ENCODE data around the gene PFN4. TPM values are rescaled to one million over a fixed set of nuclear protein-coding genes. Genes with fewer than 3 reads are reported as not detected.

The PFN4 gene
- total RNA-seq, 1 donor from 2014 or later, result 1.0 TPM

- H3K4me3 Mint-ChIP-seq (ENCODE audit: unreplicated experiment), result peak overlapping the region; percentile 8
- H3K27me3 Mint-ChIP-seq (ENCODE audit: unreplicated experiment), result peaks cover 2% of the 10 kb centered on the region
- no peaks in the 10 kb centered on the region for H3K9me3 Mint-ChIP-seq (ENCODE audit: unreplicated experiment)
- TF ChIP-seq CTCF (IDR thresholded peaks at IDR 0.05; ENCODE audit: unreplicated experiment), result no peak
- peaks cover 9% of the 10 kb centered on the region for H3K4me1 Mint-ChIP-seq (ENCODE audit: unreplicated experiment)
- DNase-seq (ENCODE audit: low spot score), result no peak
- H3K36me3 Mint-ChIP-seq (ENCODE audit: low read depth, unreplicated experiment), result no peaks in the 10 kb centered on the region
- H3K27ac Mint-ChIP-seq (ENCODE audit: unreplicated experiment), result no peak overlapping the region
Observed at GRCh38 chr2:24125956-24126355, 2.8 kb upstream of the PFN4 start.

GRCh38 chr2:24123922-24124580 lies 917 bp upstream of the PFN4 start:
- Mint-ChIP-seq H3K4me1 (ENCODE audit: unreplicated experiment) (peaks cover 7% of the 10 kb centered on the region), H3K27ac (ENCODE audit: unreplicated experiment) (no peak overlapping the region), H3K9me3 (ENCODE audit: unreplicated experiment) (no peaks in the 10 kb centered on the region), H3K36me3 (ENCODE audit: low read depth, unreplicated experiment) (no peaks in the 10 kb centered on the region), H3K27me3 (ENCODE audit: unreplicated experiment) (peaks cover 2% of the 10 kb centered on the region), H3K4me3 (ENCODE audit: unreplicated experiment) (peak overlapping the region; percentile 91)
- DNase-seq (ENCODE audit: low spot score), result no peak
- TF ChIP-seq CTCF (IDR thresholded peaks at IDR 0.05; ENCODE audit: unreplicated experiment), result no peak

GRCh38 chr2:24122366-24123194 lies 554 bp downstream of the PFN4 start:
- Mint-ChIP-seq H3K27ac (ENCODE audit: unreplicated experiment) (peak overlapping the region; percentile 42), H3K27me3 (ENCODE audit: unreplicated experiment) (peaks cover 3% of the 10 kb centered on the region)
- TF ChIP-seq CTCF (IDR thresholded peaks at IDR 0.05; ENCODE audit: unreplicated experiment), result no peak

GRCh38 chr2:24121469-24121868 lies 1.7 kb downstream of the PFN4 start:
- Mint-ChIP-seq H3K4me1 (ENCODE audit: unreplicated experiment) (peaks cover 7% of the 10 kb centered on the region), H3K36me3 (ENCODE audit: low read depth, unreplicated experiment) (no peaks in the 10 kb centered on the region), H3K27me3 (ENCODE audit: unreplicated experiment) (peaks cover 3% of the 10 kb centered on the region), H3K27ac (ENCODE audit: unreplicated experiment) (no peak overlapping the region), H3K9me3 (ENCODE audit: unreplicated experiment) (no peaks in the 10 kb centered on the region), H3K4me3 (ENCODE audit: unreplicated experiment) (no peak overlapping the region)
- no peak for TF ChIP-seq CTCF (IDR thresholded peaks at IDR 0.05; ENCODE audit: unreplicated experiment)
- no peak for DNase-seq (ENCODE audit: low spot score)

More at GRCh38 chr2:24122366-24123194, 554 bp downstream of the PFN4 start:
- Mint-ChIP-seq H3K4me1 (ENCODE audit: unreplicated experiment) (peaks cover 7% of the 10 kb centered on the region), H3K36me3 (ENCODE audit: low read depth, unreplicated experiment) (no peaks in the 10 kb centered on the region), H3K9me3 (ENCODE audit: unreplicated experiment) (no peaks in the 10 kb centered on the region), H3K4me3 (ENCODE audit: unreplicated experiment) (peak overlapping the region; percentile 93)
- no peak for DNase-seq (ENCODE audit: low spot score)

GRCh38 chr2:24121066-24121465 lies 2.1 kb downstream of the PFN4 start:
- peaks cover 7% of the 10 kb centered on the region for H3K4me1 Mint-ChIP-seq (ENCODE audit: unreplicated experiment)
- no peak overlapping the region for H3K4me3 Mint-ChIP-seq (ENCODE audit: unreplicated experiment)
- no peak for DNase-seq (ENCODE audit: low spot score)
- H3K27ac Mint-ChIP-seq (ENCODE audit: unreplicated experiment), result no peak overlapping the region
- H3K9me3 Mint-ChIP-seq (ENCODE audit: unreplicated experiment), result no peaks in the 10 kb centered on the region
- no peaks in the 10 kb centered on the region for H3K36me3 Mint-ChIP-seq (ENCODE audit: low read depth, unreplicated experiment)
- H3K27me3 Mint-ChIP-seq (ENCODE audit: unreplicated experiment), result peaks cover 3% of the 10 kb centered on the region
- no peak for TF ChIP-seq CTCF (IDR thresholded peaks at IDR 0.05; ENCODE audit: unreplicated experiment)

Data from endothelial cell (in vitro differentiated cells).